H1 (cell line): ENCODE measurements around the gene ATP6V0A4. TPM values are rescaled to one million over a fixed set of nuclear protein-coding genes. Genes with fewer than 3 reads are reported as not detected.

Experiments used
- CTCF ChIA-PET: fragments of 300-600 bp; sonication (Branson Sonifier 250); formaldehyde crosslinking; loops from one replicate; lab custom pipeline; 2021; ENCODE audit not compliant: partially characterized antibody; lab: Charles Lee
- POLR2A ChIA-PET: fragments of 300-600 bp; sonication (Branson Sonifier 250); formaldehyde crosslinking; loops from one replicate; lab custom pipeline; 2021; ENCODE audit warnings: inconsistent platforms; ENCODE audit not compliant: partially characterized antibody; lab: Charles Lee
- DNase-seq, 2 experiments: peaks; one replicate each; pipeline versions ENCODE4 v3.0.0 to v3.0.0-alpha.2; 2010 to 2022; ENCODE audit warnings: low spot score in 2 of 2, low read depth in 1 of 2, mixed read lengths in 1 of 2
- FAIRE-seq: peaks from 2 replicates; lab custom pipeline; 2011; peaks lifted over from hg19 to GRCh38; lab: Jason Lieb, UNC
- H2AFZ ChIP-seq: 2 replicates; pipeline ENCODE4 v1.8.1; 2012; ENCODE audit warnings: low read length, inconsistent platforms
- H2AK5ac ChIP-seq: 2 replicates; pipeline ENCODE4 v1.6.1; 2013; ENCODE audit warnings: low read depth, low read length
- H2BK120ac ChIP-seq: replicated peaks from 2 replicates; pipeline ENCODE3; 2013; ENCODE audit warnings: low read depth, low read length, inconsistent platforms
- H2BK12ac ChIP-seq: 2 replicates; pipeline ENCODE4 v1.6.1; 2013; ENCODE audit warnings: low read depth, low read length
- H2BK15ac ChIP-seq: 2 replicates; pipeline ENCODE4 v1.6.1; 2013; ENCODE audit warnings: low read length
- H2BK20ac ChIP-seq: 2 replicates; pipeline ENCODE4 v1.6.1; 2013; ENCODE audit warnings: low read length
- H2BK5ac ChIP-seq: 2 replicates; pipeline ENCODE4 v1.6.1; 2013; ENCODE audit warnings: low read depth, low read length
- H3K14ac ChIP-seq: 2 replicates; pipeline ENCODE4 v1.6.1; 2013; ENCODE audit warnings: inconsistent platforms; ENCODE audit not compliant: insufficient read length
- H3K18ac ChIP-seq: 2 replicates; pipeline ENCODE4 v1.6.1; 2013; ENCODE audit warnings: low read length; ENCODE audit errors: extremely low read depth
- H3K23ac ChIP-seq: 2 replicates; pipeline ENCODE4 v1.6.1; 2013; ENCODE audit warnings: inconsistent platforms; ENCODE audit not compliant: insufficient read length
- H3K23me2 ChIP-seq: 2 replicates; pipeline ENCODE4 v1.6.1; 2013; ENCODE audit warnings: low read depth, low read length
- H3K27ac ChIP-seq: 2 replicates; pipeline ENCODE4 v1.6.1; 2011; ENCODE audit warnings: low read depth, low read length, inconsistent platforms
- H3K27me3 ChIP-seq, 4 experiments: replicated peaks in 1 of 4; 1 replicate in 1 of 4; 2 replicates in 3 of 4; pipeline versions ENCODE4 v1.6.1 to v1.8.1; 2011 to 2013; ENCODE audit warnings: low read length in 3 of 4, mild to moderate bottlenecking in 3 of 4, inconsistent platforms in 2 of 4, mixed read lengths in 2 of 4, moderate library complexity in 1 of 4; ENCODE audit not compliant: control insufficient read depth in 3 of 4, insufficient read depth in 3 of 4; ENCODE audit errors: extremely low read depth in 1 of 4
- H3K36me3 ChIP-seq, 4 experiments: 2 replicates each; pipeline versions ENCODE4 v1.6.1 to v1.8.1; 2011 to 2013; ENCODE audit warnings: mild to moderate bottlenecking in 4 of 4, low read length in 3 of 4, moderate library complexity in 2 of 4, control low read depth in 1 of 4, inconsistent platforms in 1 of 4; ENCODE audit not compliant: insufficient read depth in 4 of 4, control insufficient read depth in 2 of 4
- H3K4ac ChIP-seq: replicated peaks from 2 replicates; pipeline ENCODE3; 2013; ENCODE audit warnings: low read length, low read depth, mixed read lengths, inconsistent platforms; ENCODE audit not compliant: insufficient read length
- H3K4me1 ChIP-seq, 4 experiments: replicated peaks in 1 of 4; 1 replicate in 1 of 4; 2 replicates in 3 of 4; pipeline versions ENCODE4 v1.6.1 to v1.8.1; 2011 to 2013; ENCODE audit warnings: low read length in 3 of 4, inconsistent platforms in 2 of 4, mixed read lengths in 1 of 4; ENCODE audit not compliant: insufficient read depth in 4 of 4, control insufficient read depth in 3 of 4
- H3K4me2 ChIP-seq, 2 experiments: 2 replicates each; pipeline versions ENCODE4 v1.6.1 to v1.8.1; 2011 to 2013; ENCODE audit warnings: low read depth in 2 of 2, low read length in 2 of 2, control low read depth in 1 of 2, inconsistent platforms in 1 of 2, mild to moderate bottlenecking in 1 of 2; ENCODE audit not compliant: insufficient read depth in 1 of 2
- H3K4me3 ChIP-seq, 4 experiments: fragments of 200-600, 300-600 bp in 1 of 4; sonication (generic), shearing (Covaris generic), sonication (Bioruptor Twin) in 1 of 4; 2 replicates each; pipeline versions ENCODE4 v1.5.1 to v1.8.1; 2011 to 2016; ENCODE audit warnings: low read length in 4 of 4, low read depth in 3 of 4, control low read depth in 2 of 4, inconsistent platforms in 2 of 4, mild to moderate bottlenecking in 2 of 4, mixed read lengths in 1 of 4, moderate library complexity in 1 of 4; ENCODE audit not compliant: insufficient read depth in 2 of 4; ENCODE audit errors: extremely low read depth in 1 of 4
- H3K56ac ChIP-seq: replicated peaks from 2 replicates; pipeline ENCODE3; 2013; ENCODE audit warnings: low read depth, mild to moderate bottlenecking, mixed read lengths, low read length, inconsistent platforms; ENCODE audit not compliant: insufficient read length
- H3K79me1 ChIP-seq: 2 replicates; pipeline ENCODE4 v1.6.1; 2013; ENCODE audit warnings: low read depth, low read length, control low read depth
- H3K79me2 ChIP-seq, 2 experiments: 2 replicates each; pipeline versions ENCODE4 v1.6.1 to v1.8.1; 2012 to 2013; ENCODE audit warnings: low read length in 2 of 2, mild to moderate bottlenecking in 2 of 2, inconsistent platforms in 1 of 2; ENCODE audit not compliant: insufficient read depth in 2 of 2, control insufficient read depth in 1 of 2
- H3K9ac ChIP-seq, 4 experiments: replicated peaks in 1 of 4; 1 replicate in 1 of 4; 2 replicates in 3 of 4; pipeline versions ENCODE4 v1.6.1 to v1.8.1; 2011 to 2013; ENCODE audit warnings: low read depth in 3 of 4, low read length in 3 of 4, control low read depth in 2 of 4, mild to moderate bottlenecking in 2 of 4, moderate library complexity in 2 of 4, inconsistent platforms in 1 of 4; ENCODE audit errors: extremely low read depth in 1 of 4
- H3K9me3 ChIP-seq, 2 experiments: 2 replicates each; pipeline versions ENCODE4 v1.6.1 to v1.8.1; 2012 to 2013; ENCODE audit warnings: mild to moderate bottlenecking in 2 of 2, moderate library complexity in 2 of 2, control low read depth in 1 of 2, inconsistent platforms in 1 of 2, low read depth in 1 of 2, low read length in 1 of 2, mixed read lengths in 1 of 2; ENCODE audit not compliant: insufficient read depth in 2 of 2
- H4K20me1 ChIP-seq, 2 experiments: replicated peaks in 1 of 2; 2 replicates each; pipeline versions ENCODE3 to v1.8.1; 2011 to 2013; ENCODE audit warnings: inconsistent platforms in 2 of 2, low read length in 2 of 2, mild to moderate bottlenecking in 1 of 2; ENCODE audit not compliant: insufficient read depth in 2 of 2, control insufficient read depth in 1 of 2
- H4K5ac ChIP-seq: 2 replicates; pipeline ENCODE4 v1.6.1; 2013; ENCODE audit warnings: low read length, low read depth, mixed read lengths, inconsistent platforms; ENCODE audit not compliant: insufficient read length
- H4K8ac ChIP-seq: 2 replicates; pipeline ENCODE4 v1.8.0; 2013; ENCODE audit warnings: mild to moderate bottlenecking, moderate library complexity, low read length, inconsistent platforms; ENCODE audit not compliant: insufficient read depth; ENCODE audit errors: extremely low read depth
- H4K91ac ChIP-seq: replicated peaks from 2 replicates; pipeline ENCODE3; 2013; ENCODE audit warnings: low read length, mixed read lengths, inconsistent platforms; ENCODE audit not compliant: insufficient read length
- CBX8 ChIP-seq: fragments of 300-800, 300-1000 bp; sonication (generic); IDR thresholded peaks from 2 replicates; pipeline ENCODE4 v1.7.1; 2016; ENCODE audit warnings: low read depth, low read length, borderline replicate concordance
- GABPA ChIP-seq: IDR thresholded peaks from 2 replicates; pipeline ENCODE4 v1.6.1; 2011; ENCODE audit warnings: mild to moderate bottlenecking, low read length, moderate library complexity, borderline replicate concordance; ENCODE audit not compliant: insufficient read depth
- WGBS, 2 experiments: shearing (Covaris generic) in 1 of 2; methylation state at CpG; one replicate each; pipeline versions ENCODE4 v1.1.6 to v1.1.7; 2013 to 2015; ENCODE audit warnings: low lambda C conversion rate in 2 of 2, mixed read lengths in 2 of 2, inconsistent platforms in 1 of 2, low coverage in 1 of 2, missing lambda C conversion rate in 1 of 2; ENCODE audit not compliant: insufficient replicate concordance in 2 of 2, insufficient coverage in 1 of 2, insufficient read length in 1 of 2; ENCODE audit errors: extremely low coverage in 1 of 2, missing lambda C conversion rate in 1 of 2; 5-methylcytosine and 5-hydroxymethylcytosine counted together
- polyA plus RNA-seq, 7 experiments: library from polyadenylated mRNA; depleted of rRNA in 3 of 7; stranded (reverse) in 5 of 7; unstranded in 2 of 7; fragments of >200 nt in 5 of 7; fragments of 200-250 nt in 2 of 7; gene quantifications; 1 replicate in 5 of 7; 2 replicates in 1 of 7; 4 replicates in 1 of 7; pipeline versions ENCODE4 v1.2.1 to v1.2.3, GENCODE V29; 2011 to 2013; ENCODE audit warnings: missing spikeins in 2 of 7, mixed read lengths in 2 of 7
- total RNA-seq: library from RNA; stranded (reverse); fragmentation: NEBNext Ultra II Directional; extraction: Animal tissue kit (Norgen Biotek cat#: 25700); gene quantifications from 2 replicates; pipeline ENCODE4 v1.2.1, GENCODE V29; 2021
- TF ChIP-seq, protein P1 (sequence below): IDR thresholded peaks from 2 replicates; pipeline ENCODE4 v1.6.1; 2011; ENCODE audit warnings: low read depth, mild to moderate bottlenecking, low read length; ENCODE audit not compliant: insufficient read depth
- TF ChIP-seq, protein P2 (sequence below): IDR thresholded peaks from 2 replicates; pipeline ENCODE4 v1.6.1; 2012; ENCODE audit warnings: low read length, inconsistent platforms

ATP6V0A4 gene
- total and polyA plus RNA-seq, 2 of the 8 experiments (the other 6 are each of a cell fraction or from before 2014, with no cell fraction given), result 0.47 to 1.6 TPM

DNA sequence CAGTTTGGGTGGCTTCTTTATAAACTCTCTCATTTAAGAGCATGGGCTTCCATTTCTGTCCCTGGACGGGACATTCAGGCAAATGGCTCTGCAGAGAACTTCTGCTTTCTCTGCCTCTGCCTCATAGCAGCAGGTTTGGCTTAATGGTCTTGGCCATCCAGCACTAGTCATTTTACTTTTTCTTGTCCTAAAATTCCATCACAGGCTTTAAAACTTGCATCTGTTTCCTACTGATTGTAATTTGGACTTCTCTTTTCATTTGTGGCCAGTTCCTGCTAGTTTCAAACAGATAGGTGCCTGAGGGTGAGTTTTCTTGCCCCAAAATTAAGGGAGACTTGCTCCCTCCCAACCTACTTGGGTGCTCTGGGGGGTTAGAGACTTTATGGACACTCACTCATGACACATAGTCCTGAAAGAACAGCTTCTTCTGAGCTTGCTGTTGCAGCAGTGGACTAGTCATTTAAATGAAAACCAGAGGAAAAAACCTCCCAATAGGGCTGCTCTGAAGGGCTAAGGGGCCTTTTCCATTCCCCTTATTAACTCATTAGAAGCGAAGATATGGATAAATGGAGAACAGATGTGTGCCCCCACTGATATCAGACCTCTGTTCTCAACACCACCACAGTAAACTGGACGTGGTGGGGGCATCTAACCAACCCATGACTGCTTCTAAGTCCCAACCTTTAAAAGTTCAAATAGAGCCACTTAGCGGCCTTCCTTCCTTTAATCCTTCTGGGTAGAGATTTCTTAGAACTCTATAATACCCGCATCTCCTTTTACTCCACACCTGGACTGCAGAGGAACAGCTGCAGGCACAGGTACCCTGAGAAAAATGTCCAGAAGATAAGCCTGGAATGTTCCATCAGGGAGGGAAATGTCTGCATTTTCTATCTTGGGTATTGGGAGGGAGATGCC is 135.7 kb downstream of the ATP6V0A4 start:
- Histone ChIP-seq H3K9me3 (peaks cover 0 to 4% of the 10 kb centered on the region in 2 experiments; a peak in 2 of 4 replicates), H3K18ac (no peak overlapping the region), H3K9ac (no peak overlapping the region), H3K4me3 (no peak overlapping the region), H3K79me2 (no peaks in the 10 kb centered on the region), H3K4ac (no peak overlapping the region), H2AK5ac (no peak overlapping the region), H3K56ac (no peak overlapping the region)
- TF ChIP-seq CBX8, result no peak
- TF ChIP-seq, protein P1, sequence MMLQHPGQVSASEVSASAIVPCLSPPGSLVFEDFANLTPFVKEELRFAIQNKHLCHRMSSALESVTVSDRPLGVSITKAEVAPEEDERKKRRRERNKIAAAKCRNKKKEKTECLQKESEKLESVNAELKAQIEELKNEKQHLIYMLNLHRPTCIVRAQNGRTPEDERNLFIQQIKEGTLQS, result no peak
- TF ChIP-seq GABPA, result no peak
- TF ChIP-seq, protein P2, sequence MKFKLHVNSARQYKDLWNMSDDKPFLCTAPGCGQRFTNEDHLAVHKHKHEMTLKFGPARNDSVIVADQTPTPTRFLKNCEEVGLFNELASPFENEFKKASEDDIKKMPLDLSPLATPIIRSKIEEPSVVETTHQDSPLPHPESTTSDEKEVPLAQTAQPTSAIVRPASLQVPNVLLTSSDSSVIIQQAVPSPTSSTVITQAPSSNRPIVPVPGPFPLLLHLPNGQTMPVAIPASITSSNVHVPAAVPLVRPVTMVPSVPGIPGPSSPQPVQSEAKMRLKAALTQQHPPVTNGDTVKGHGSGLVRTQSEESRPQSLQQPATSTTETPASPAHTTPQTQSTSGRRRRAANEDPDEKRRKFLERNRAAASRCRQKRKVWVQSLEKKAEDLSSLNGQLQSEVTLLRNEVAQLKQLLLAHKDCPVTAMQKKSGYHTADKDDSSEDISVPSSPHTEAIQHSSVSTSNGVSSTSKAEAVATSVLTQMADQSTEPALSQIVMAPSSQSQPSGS, result no peak
- TF ChIP-seq, all 59 proteins: peak for 0
- H3K36me3 ChIP-seq, result no peaks in the 10 kb centered on the region
- no peak for DNase-seq
- no peak for FAIRE-seq
- no peaks in the 10 kb centered on the region for H3K79me1 ChIP-seq
- H2AFZ ChIP-seq, result no peak overlapping the region
- no peak overlapping the region for H3K27ac ChIP-seq
- 86% methylated on average over 5 of the region's 5 CpGs; no CpG with 5 or more reads in 1 of the 2 experiments for WGBS, 2 experiments
- peaks cover 3 to 28% (median 13%) of the 10 kb centered on the region in 4 experiments for H3K4me1 ChIP-seq
- no peak overlapping the region for H4K5ac ChIP-seq
- H2BK120ac ChIP-seq, result peak overlapping the region; percentile 13
- no peak overlapping the region for H3K14ac ChIP-seq
- H2BK12ac ChIP-seq, result no peak overlapping the region
- H2BK15ac ChIP-seq, result no peak overlapping the region
- H4K20me1 ChIP-seq, result no peaks in the 10 kb centered on the region
- no peak overlapping the region for H2BK20ac ChIP-seq
- H3K23ac ChIP-seq, result no peak overlapping the region
- no peaks in the 10 kb centered on the region; a peak in 2 of 7 replicates for H3K27me3 ChIP-seq
- ChIA-PET CTCF (interaction anchor here (0.6 to 1.5 kb wide), 3 partner anchors 14 to 76 kb away, joined by 3 to 4 read pairs (median 3); no protein-coding TSS in a partner anchor), POLR2A (interaction anchor here (1.0 kb wide), 1 partner anchor 13 kb away, joined by 3 read pairs; no protein-coding TSS in a partner anchor)
- H4K91ac ChIP-seq, result no peak overlapping the region
- peak overlapping the region in 1 of 2 experiments; percentile 60; a peak in 1 of 4 replicates for H3K4me2 ChIP-seq
- no peaks in the 10 kb centered on the region; the same call in 1 of the 2 replicates for H3K23me2 ChIP-seq
- no peak overlapping the region; the same call in 1 of the 2 replicates for H2BK5ac ChIP-seq
- H4K8ac ChIP-seq, result no peak overlapping the region
